ENCODE data around the gene INSM2.

GRCh38 chr14:35512765-35513164 lies 21.2 kb upstream of the INSM2 start:
- TF ChIP-seq POLR2A (IDR thresholded peaks at IDR 0.05) = no peak
- TF ChIP-seq, protein P1, sequence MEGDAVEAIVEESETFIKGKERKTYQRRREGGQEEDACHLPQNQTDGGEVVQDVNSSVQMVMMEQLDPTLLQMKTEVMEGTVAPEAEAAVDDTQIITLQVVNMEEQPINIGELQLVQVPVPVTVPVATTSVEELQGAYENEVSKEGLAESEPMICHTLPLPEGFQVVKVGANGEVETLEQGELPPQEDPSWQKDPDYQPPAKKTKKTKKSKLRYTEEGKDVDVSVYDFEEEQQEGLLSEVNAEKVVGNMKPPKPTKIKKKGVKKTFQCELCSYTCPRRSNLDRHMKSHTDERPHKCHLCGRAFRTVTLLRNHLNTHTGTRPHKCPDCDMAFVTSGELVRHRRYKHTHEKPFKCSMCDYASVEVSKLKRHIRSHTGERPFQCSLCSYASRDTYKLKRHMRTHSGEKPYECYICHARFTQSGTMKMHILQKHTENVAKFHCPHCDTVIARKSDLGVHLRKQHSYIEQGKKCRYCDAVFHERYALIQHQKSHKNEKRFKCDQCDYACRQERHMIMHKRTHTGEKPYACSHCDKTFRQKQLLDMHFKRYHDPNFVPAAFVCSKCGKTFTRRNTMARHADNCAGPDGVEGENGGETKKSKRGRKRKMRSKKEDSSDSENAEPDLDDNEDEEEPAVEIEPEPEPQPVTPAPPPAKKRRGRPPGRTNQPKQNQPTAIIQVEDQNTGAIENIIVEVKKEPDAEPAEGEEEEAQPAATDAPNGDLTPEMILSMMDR (IDR thresholded peaks at IDR 0.05) = no peak
- TF ChIP-seq POLR2AphosphoS5 (IDR thresholded peaks at IDR 0.05) = no peak

Data from suprapubic skin (tissue), 4 donors.